ENCODE data around the gene CRIM1. TPM values are rescaled to one million over a fixed set of nuclear protein-coding genes. Genes with fewer than 3 reads are reported as not detected.

The CRIM1 gene
- total RNA-seq, 4 donors from 2014 or later: 140 to 429 (median 201) TPM

DNA sequence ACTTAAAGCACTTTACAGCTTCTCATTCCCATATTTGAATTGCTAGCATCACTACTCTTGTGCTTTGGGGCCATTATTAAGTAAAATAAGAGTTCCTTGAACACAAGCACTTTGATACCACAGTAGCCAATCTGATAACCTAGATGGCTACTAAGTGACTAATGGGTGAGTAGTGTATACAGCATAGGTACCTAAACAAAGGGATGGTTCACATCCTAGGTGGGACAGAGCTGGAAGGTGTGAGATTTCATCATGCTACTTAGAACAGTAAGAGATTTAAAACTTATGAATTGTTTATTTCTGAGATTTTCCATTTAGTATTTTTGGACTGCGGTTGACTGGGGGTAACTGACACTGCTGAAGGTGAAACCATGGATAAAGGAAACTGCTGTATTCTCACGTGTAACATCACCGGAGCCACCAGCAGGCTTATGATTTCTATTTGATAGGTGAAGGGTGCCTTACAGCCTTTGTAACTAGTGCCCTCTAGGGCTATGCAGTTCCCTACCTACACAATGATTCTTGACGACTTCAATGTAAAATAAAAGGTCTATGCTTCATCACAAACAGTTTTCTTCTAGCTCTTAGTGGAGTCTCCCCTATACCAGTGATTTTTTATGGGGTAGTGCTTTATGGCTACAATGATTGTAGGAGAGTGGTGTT, 22.1 kb upstream of the CRIM1 start:
- intact Hi-C loops (cut with DNase I): no loop called here

DNA sequence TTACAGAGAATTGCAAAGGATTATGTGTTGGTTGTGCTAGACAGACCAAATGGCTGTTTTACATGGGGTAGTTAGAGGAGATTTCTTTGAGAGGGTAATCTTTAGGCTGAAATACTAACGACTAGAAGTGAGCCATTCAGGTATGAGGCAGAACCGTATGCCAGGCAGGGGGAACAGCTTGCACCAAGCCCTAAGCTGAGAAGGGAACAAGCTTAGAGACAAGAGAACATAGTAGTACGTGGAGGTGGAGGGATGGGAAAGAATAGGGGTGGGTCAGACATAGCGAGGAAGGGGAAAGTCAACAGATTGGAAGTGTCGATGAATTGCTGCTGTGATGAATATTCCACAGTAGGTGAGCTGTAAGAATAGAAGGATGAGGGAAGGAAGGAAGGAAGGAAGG, 20.0 kb upstream of the CRIM1 start:
- Histone ChIP-seq H3K9me3 (no peaks in the 10 kb centered on the region), H3K4me3 (no peak overlapping the region), H3K27me3 (no peaks in the 10 kb centered on the region), H3K27ac (replicated peaks in 1 of 4) (no peak overlapping the region), H3K36me3 (no peaks in the 10 kb centered on the region), H3K4me1 (peaks cover 0 to 13% (median 3%) of the 10 kb centered on the region in 4 donors)
- WGBS: 81% methylated on average over 5 of the region's 5 CpGs
- TF ChIP-seq EP300 (IDR thresholded peaks at IDR 0.05) (no peak), POLR2AphosphoS5 (IDR thresholded peaks at IDR 0.05) (no peak), POLR2A (IDR thresholded peaks at IDR 0.05; ENCODE audit: low read depth) (no peak)
- TF ChIP-seq, protein P1, sequence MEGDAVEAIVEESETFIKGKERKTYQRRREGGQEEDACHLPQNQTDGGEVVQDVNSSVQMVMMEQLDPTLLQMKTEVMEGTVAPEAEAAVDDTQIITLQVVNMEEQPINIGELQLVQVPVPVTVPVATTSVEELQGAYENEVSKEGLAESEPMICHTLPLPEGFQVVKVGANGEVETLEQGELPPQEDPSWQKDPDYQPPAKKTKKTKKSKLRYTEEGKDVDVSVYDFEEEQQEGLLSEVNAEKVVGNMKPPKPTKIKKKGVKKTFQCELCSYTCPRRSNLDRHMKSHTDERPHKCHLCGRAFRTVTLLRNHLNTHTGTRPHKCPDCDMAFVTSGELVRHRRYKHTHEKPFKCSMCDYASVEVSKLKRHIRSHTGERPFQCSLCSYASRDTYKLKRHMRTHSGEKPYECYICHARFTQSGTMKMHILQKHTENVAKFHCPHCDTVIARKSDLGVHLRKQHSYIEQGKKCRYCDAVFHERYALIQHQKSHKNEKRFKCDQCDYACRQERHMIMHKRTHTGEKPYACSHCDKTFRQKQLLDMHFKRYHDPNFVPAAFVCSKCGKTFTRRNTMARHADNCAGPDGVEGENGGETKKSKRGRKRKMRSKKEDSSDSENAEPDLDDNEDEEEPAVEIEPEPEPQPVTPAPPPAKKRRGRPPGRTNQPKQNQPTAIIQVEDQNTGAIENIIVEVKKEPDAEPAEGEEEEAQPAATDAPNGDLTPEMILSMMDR (IDR thresholded peaks at IDR 0.05): no peak
- no peak for DNase-seq (ENCODE audit: extremely low spot score)
- intact Hi-C loops (cut with DNase I): no loop called here

More for the DNA sequence above, 22.1 kb upstream of the CRIM1 start:
- no peaks in the 10 kb centered on the region for H3K27me3 ChIP-seq
- no peak overlapping the region for H3K4me3 ChIP-seq
- H3K36me3 ChIP-seq: no peaks in the 10 kb centered on the region
- peaks cover 0 to 20% (median 13%) of the 10 kb centered on the region in 4 donors for H3K4me1 ChIP-seq
- WGBS: 63% methylated on average over 4 of the region's 4 CpGs
- no peak overlapping the region for H3K27ac ChIP-seq (replicated peaks in 1 of 4)
- H3K9me3 ChIP-seq: no peaks in the 10 kb centered on the region
- TF ChIP-seq POLR2A (IDR thresholded peaks at IDR 0.05; ENCODE audit: low read depth) (no peak), POLR2AphosphoS5 (IDR thresholded peaks at IDR 0.05) (no peak), EP300 (IDR thresholded peaks at IDR 0.05) (no peak)
- TF ChIP-seq, protein P1 (IDR thresholded peaks at IDR 0.05): no peak
- DNase-seq (ENCODE audit: extremely low spot score): no peak

DNA sequence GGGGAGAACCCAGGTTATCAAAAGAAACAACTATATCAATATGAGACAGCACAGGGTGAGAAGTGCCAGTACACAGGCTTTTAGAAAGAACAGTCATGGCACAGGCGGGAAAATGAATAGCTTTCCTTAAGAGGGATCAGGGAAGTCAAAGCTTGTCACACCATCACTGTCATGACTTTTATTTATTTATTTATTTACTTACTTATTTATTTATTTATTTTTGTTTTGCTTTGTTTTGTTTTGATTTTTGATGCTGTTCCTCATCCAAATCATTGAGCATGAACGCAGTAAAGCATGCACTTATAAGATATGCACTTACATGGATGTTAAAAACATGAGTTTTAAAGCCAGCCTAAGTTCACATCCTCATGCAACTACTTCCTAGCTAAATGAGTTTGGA, 19.3 kb upstream of the CRIM1 start:
- DNase-seq (ENCODE audit: extremely low spot score): no peak
- H3K27ac ChIP-seq (replicated peaks in 1 of 4): no peak overlapping the region
- no peaks in the 10 kb centered on the region for H3K36me3 ChIP-seq
- no peak for TF ChIP-seq POLR2A (IDR thresholded peaks at IDR 0.05; ENCODE audit: low read depth)
- TF ChIP-seq, protein P1 (IDR thresholded peaks at IDR 0.05): no peak
- no peak for TF ChIP-seq POLR2AphosphoS5 (IDR thresholded peaks at IDR 0.05)
- TF ChIP-seq EP300 (IDR thresholded peaks at IDR 0.05): no peak
- no peak overlapping the region for H3K4me3 ChIP-seq
- 91% methylated on average over 2 of the region's 2 CpGs for WGBS
- H3K9me3 ChIP-seq: no peaks in the 10 kb centered on the region
- intact Hi-C loops (cut with DNase I): no loop called here
- H3K4me1 ChIP-seq: peaks cover 0 to 10% (median 0%) of the 10 kb centered on the region in 4 donors
- no peaks in the 10 kb centered on the region for H3K27me3 ChIP-seq

DNA sequence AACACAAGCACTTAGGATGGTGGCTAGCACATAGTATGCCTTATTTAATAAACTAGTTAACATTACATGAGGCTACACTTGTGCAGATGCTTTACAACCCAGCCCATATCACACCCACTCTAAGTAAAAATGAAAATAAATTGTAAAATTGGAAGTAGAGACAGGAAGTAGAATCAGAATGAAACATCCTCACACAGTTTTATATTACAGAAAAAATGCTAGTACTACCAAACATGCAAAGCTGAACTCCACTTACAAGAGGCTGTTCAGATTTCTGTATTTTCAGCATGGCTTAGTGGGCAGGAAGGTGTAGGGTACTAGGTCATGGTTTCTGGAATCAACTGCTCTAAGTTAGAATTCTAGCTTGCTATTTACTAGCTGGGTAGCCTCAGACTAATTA, 18.2 kb upstream of the CRIM1 start:
- H3K36me3 ChIP-seq: no peaks in the 10 kb centered on the region
- H3K4me3 ChIP-seq: no peak overlapping the region
- intact Hi-C loops (cut with DNase I): no loop called here
- peaks cover 0 to 10% (median 0%) of the 10 kb centered on the region in 4 donors for H3K4me1 ChIP-seq
- H3K9me3 ChIP-seq: no peaks in the 10 kb centered on the region
- no peak for TF ChIP-seq POLR2AphosphoS5 (IDR thresholded peaks at IDR 0.05)
- TF ChIP-seq POLR2A (IDR thresholded peaks at IDR 0.05; ENCODE audit: low read depth): no peak
- TF ChIP-seq, protein P1 (IDR thresholded peaks at IDR 0.05): no peak
- TF ChIP-seq EP300 (IDR thresholded peaks at IDR 0.05): no peak
- no peak for DNase-seq (ENCODE audit: extremely low spot score)
- H3K27ac ChIP-seq (replicated peaks in 1 of 4): no peak overlapping the region
- no peaks in the 10 kb centered on the region for H3K27me3 ChIP-seq
